ENCODE measurements around the gene MIS18A. TPM values are rescaled to one million over a fixed set of nuclear protein-coding genes. Genes with fewer than 3 reads are reported as not detected.
"Not testable (repeated sequence)": the region's sequence is repeated elsewhere in the genome, so short reads cannot be mapped to it uniquely, and the experiment has no call there.

Gene MIS18A
- total and polyA plus RNA-seq, 8 donors = 2.0 to 4.2 (median 2.8) TPM

DNA sequence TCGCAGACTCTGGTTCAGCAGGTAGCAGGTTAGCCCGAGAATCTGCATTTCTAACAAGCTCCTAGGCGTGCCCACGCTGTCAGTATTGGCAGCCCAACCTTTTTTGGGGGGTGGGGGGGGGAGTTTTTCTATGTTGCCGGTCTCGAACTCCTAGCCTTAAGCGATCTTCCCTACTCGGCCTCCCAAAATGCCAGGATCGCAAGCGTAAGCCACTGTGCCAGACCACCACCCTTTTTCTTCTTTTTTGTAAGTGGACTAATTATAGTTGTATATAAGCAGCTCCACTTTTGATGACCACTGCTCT, 480 bp upstream of the MIS18A start:
- Histone ChIP-seq H3K27ac (peak overlapping the region in 2 of 4 donors; percentile 26 to 53), H3K27me3 (no peaks in the 10 kb centered on the region), H3K9me3 (no peaks in the 10 kb centered on the region), H3K4me3 (peak overlapping the region; percentile 40 to 81 (median 66)), H3K4me1 (peaks cover 0 to 13% (median 0%) of the 10 kb centered on the region in 3 donors), H3K36me3 (no peaks in the 10 kb centered on the region)
- ATAC-seq (peak in 1 of 4 donors; percentile 1), FAIRE-seq (no peak), DNase-seq (no peak)
- TF ChIP-seq, protein P1, sequence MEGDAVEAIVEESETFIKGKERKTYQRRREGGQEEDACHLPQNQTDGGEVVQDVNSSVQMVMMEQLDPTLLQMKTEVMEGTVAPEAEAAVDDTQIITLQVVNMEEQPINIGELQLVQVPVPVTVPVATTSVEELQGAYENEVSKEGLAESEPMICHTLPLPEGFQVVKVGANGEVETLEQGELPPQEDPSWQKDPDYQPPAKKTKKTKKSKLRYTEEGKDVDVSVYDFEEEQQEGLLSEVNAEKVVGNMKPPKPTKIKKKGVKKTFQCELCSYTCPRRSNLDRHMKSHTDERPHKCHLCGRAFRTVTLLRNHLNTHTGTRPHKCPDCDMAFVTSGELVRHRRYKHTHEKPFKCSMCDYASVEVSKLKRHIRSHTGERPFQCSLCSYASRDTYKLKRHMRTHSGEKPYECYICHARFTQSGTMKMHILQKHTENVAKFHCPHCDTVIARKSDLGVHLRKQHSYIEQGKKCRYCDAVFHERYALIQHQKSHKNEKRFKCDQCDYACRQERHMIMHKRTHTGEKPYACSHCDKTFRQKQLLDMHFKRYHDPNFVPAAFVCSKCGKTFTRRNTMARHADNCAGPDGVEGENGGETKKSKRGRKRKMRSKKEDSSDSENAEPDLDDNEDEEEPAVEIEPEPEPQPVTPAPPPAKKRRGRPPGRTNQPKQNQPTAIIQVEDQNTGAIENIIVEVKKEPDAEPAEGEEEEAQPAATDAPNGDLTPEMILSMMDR (IDR thresholded peaks at IDR 0.05) = no peak
- 3% methylated on average over 10 of the region's 10 CpGs for WGBS, 2 donors
- intact Hi-C loops (cut with DNase I) = no loop called here

DNA sequence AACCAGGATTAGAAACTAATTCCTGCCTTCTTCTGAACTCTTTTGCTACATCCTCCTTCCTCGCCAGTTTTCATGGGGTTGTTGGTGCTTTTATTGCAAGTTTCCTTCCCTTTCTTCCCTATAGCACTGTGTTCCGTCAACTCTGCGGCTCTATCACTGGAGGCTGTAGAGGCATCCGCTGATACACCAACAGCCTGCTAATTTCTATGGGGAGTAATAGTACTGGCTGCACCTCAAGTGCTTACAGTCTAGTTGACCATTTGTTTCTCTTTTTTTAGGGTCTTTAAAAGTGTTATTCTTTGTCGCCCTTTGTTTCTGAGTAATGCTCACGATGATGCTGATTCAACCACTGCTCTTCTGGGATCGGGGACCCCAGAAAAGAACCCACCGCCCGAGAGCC, 746 bp downstream of the MIS18A start:
- H3K4me1 ChIP-seq = peaks cover 0 to 13% (median 0%) of the 10 kb centered on the region in 3 donors
- TF ChIP-seq, protein P1 (IDR thresholded peaks at IDR 0.05) = no peak
- WGBS, 2 donors = 3 to 4% methylated on average over 9 of the region's 9 CpGs
- no peak for ATAC-seq
- H3K4me3 ChIP-seq = peak overlapping the region; percentile 40 to 81 (median 66)
- no peak for DNase-seq
- no peak overlapping the region for H3K27ac ChIP-seq
- H3K9me3 ChIP-seq = no peaks in the 10 kb centered on the region
- no peaks in the 10 kb centered on the region for H3K27me3 ChIP-seq
- no peak for FAIRE-seq
- intact Hi-C loops (cut with DNase I) = no loop called here
- H3K36me3 ChIP-seq = no peaks in the 10 kb centered on the region

DNA sequence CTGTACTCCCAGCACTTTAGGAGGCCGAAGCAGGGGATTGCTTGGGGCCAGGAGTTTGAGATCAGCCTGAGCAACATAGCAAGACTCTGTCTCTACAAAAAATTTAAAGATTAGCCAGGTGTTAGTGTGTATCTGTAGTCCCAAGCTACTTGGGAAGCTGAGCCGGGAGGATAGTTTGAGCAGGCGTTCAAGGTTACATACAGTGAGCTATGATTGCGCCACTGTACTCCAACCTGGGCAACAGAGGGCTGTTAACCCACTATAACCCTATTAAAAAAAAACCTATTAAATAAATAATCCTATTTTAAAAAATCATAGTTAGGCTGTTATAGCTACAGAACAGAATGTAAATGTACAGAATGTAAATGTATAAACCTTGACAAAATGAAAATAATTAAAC, 2.2 kb downstream of the MIS18A start:
- Histone ChIP-seq H3K4me1 (peaks cover 0 to 13% (median 0%) of the 10 kb centered on the region in 3 donors), H3K27me3 (no peaks in the 10 kb centered on the region), H3K36me3 (no peaks in the 10 kb centered on the region), H3K27ac (no peak overlapping the region), H3K9me3 (no peaks in the 10 kb centered on the region), H3K4me3 (no peak overlapping the region)
- ATAC-seq (no peak), FAIRE-seq (no peak), DNase-seq (no peak)
- TF ChIP-seq, protein P1 (IDR thresholded peaks at IDR 0.05) = no peak
- intact Hi-C loops (cut with DNase I) = no loop called here
- WGBS, 2 donors = 51 to 58% methylated on average over 4 of the region's 4 CpGs

DNA sequence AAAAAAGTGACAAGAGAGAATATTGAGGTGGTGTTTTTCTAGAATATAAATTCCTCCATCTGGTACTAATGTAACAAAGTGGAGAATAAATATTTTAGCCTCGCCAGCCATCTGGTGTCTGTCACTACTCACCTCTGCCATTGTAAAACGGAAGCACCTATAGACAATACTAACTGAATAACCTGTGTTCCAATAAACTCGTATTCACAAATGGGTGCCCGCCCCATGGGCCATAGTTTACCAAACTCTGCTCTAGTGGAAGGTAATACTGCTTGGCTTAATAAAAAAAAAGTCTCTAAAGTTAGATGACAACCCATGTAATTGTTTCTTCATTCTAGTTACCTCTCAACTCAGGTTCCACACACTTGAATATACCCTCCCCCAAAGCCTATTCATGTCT, 8.1 kb downstream of the MIS18A start:
- DNase-seq (no peak), FAIRE-seq (no peak), ATAC-seq (no peak)
- intact Hi-C loops (cut with DNase I) = no loop called here
- 78 to 86% methylated on average over 4 of the region's 4 CpGs for WGBS, 2 donors
- no peaks in the 10 kb centered on the region for H3K9me3 ChIP-seq
- H3K27me3 ChIP-seq = no peaks in the 10 kb centered on the region
- H3K27ac ChIP-seq = no peak overlapping the region
- peaks cover 0 to 8% (median 0%) of the 10 kb centered on the region in 3 donors for H3K36me3 ChIP-seq
- no peaks in the 10 kb centered on the region for H3K4me1 ChIP-seq
- TF ChIP-seq, protein P1 (IDR thresholded peaks at IDR 0.05) = no peak
- no peak overlapping the region for H3K4me3 ChIP-seq

DNA sequence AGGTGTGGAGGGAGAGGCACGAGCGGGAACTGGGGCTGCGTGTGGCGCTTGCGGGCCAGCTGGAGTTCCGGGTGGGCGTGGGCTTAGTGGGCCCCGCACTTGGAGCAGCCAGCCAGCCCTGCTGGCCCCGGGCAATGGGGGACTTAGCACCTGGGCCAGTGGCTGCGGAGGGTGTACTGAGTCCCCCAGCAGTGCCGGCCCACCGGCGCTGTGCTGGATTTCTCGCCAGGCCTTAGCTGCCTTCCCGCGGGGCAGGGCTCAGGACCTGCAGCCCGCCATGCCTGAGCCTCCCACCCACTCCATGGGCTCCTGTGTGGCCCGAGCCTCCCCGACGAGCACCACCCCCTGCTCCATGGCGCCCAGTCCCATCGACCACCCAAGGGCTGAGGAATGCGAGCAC, 13.5 kb downstream of the MIS18A start:
- H3K36me3 ChIP-seq, H3K9me3 ChIP-seq, H3K4me1 ChIP-seq, FAIRE-seq, DNase-seq, H3K27me3 ChIP-seq, H3K27ac ChIP-seq, H3K4me3 ChIP-seq, ATAC-seq: not testable (repeated sequence)
- WGBS, 2 donors = 91 to 97% methylated on average over 14 to 23 of the region's 23 CpGs
- intact Hi-C loops (cut with DNase I) = loop anchor here in 1 of 3 donors (10.0 kb wide), 1 partner anchor 491 kb away; no protein-coding TSS in a partner anchor

All from pancreas (tissue), 10 donors.